Measurements from ENCODE around the gene THPO. TPM values are rescaled to one million over a fixed set of nuclear protein-coding genes. Genes with fewer than 3 reads are reported as not detected.

Gene THPO
- total and polyA plus RNA-seq, 10 of the 15 experiments (the other 5 are each of a cell fraction or from before 2014, with no cell fraction given) = not detected

GRCh38 chr3:184354121-184354728, 23.8 kb downstream of the THPO start:
- 24% methylated on average over 18 of the region's 18 CpGs for WGBS (ENCODE audit: insufficient coverage, insufficient replicate concordance, low lambda C conversion rate, missing lambda C conversion rate)
- no peaks in the 10 kb centered on the region for H3K79me2 ChIP-seq (ENCODE audit: control insufficient read depth, insufficient read depth, low read length)
- no peaks in the 10 kb centered on the region for H3K36me3 ChIP-seq (ENCODE audit: control insufficient read depth in 2 of 2, insufficient read depth in 2 of 2, low read length in 1 of 2)
- H2AFZ ChIP-seq (ENCODE audit: control insufficient read depth, low read depth, low read length) = no peak overlapping the region; the same call in 1 of the 2 replicates
- POLR2A ChIA-PET = interaction anchor here (1.2 kb wide), 1 partner anchor 13 kb away, joined by 3 read pairs; no protein-coding TSS in a partner anchor
- intact Hi-C loops (cut with micrococcal nuclease; ENCODE audit: unreplicated experiment) (no loop called here), in situ Hi-C loops (cut with MboI) (no loop called here)
- H4K20me1 ChIP-seq (ENCODE audit: control insufficient read depth, insufficient read depth) = no peaks in the 10 kb centered on the region
- H3K4me1 ChIP-seq (ENCODE audit: control insufficient read depth, insufficient read depth, low read length) = no peaks in the 10 kb centered on the region
- BruUV-seq (replicated peaks) = no TSS peak
- H3K9ac ChIP-seq (ENCODE audit: control insufficient read depth, insufficient read depth, low read length) = no peak overlapping the region
- CTCF ChIA-PET = interaction anchor here (0.7 to 3.7 kb wide), 18 partner anchors 9 to 459 kb away, joined by 3 to 26 read pairs (median 4); partner anchors contain the start of gene FAM131A
- RAD21 ChIA-PET (ENCODE audit: unreplicated experiment) = interaction anchor here (1.2 to 2.6 kb wide), 2 partner anchors 17 to 160 kb away, joined by 9 to 11 read pairs; no protein-coding TSS in a partner anchor
- H3K4me2 ChIP-seq (ENCODE audit: control insufficient read depth, insufficient read depth) = no peak overlapping the region
- H3K4me3 ChIP-seq = no peak overlapping the region
- SMC1A ChIA-PET (ENCODE audit: uncharacterized antibody, unreplicated experiment) = interaction anchor here (0.6 to 1.2 kb wide), 3 partner anchors 18 to 158 kb away, joined by 3 read pairs; no protein-coding TSS in a partner anchor
- no peaks in the 10 kb centered on the region; a peak in 1 of 4 replicates for H3K27me3 ChIP-seq (replicated peaks in 1 of 2; ENCODE audit: control insufficient read depth in 2 of 2, insufficient read depth in 2 of 2, low read length in 1 of 2)
- FAIRE-seq = peak; percentile 23
- ATAC-seq = peak; percentile 94
- DNase-seq (ENCODE audit: low read depth, low spot score) = no peak
- H3K9me3 ChIP-seq (replicated peaks; ENCODE audit: control insufficient read depth, insufficient read depth, low read length) = no peaks in the 10 kb centered on the region
- H3K27ac ChIP-seq (ENCODE audit: control insufficient read depth, insufficient read depth) = no peak overlapping the region
- TF ChIP-seq IRF5 (IDR thresholded peaks at IDR 0.05; ENCODE audit: borderline replicate concordance) (no peak), GATAD2B (conservative IDR thresholded peaks at IDR 0.05; ENCODE audit: low read depth) (0 out of 2 replicates have a peak, but pooled peaks have one; percentile 44), SREBF2 (IDR thresholded peaks at IDR 0.05; ENCODE audit: low read length) (no peak), ATF3 (IDR thresholded peaks at IDR 0.05; ENCODE audit: borderline replicate concordance, extremely low read depth, low read depth, low read length) (no peak), ZBTB4 (CRISPR knock-in tag; IDR thresholded peaks at IDR 0.05) (no peak), NFYA (IDR thresholded peaks at IDR 0.05; ENCODE audit: borderline replicate concordance, low read depth, low read length) (no peak), CHD1 (IDR thresholded peaks at IDR 0.05; ENCODE audit: low read depth, low read length) (no peak), EGR1 (IDR thresholded peaks at IDR 0.05; ENCODE audit: borderline replicate concordance in 1 of 2, low read depth in 2 of 2, low read length in 2 of 2) (peak; percentile 37 to 96), SMAD1 (IDR thresholded peaks at IDR 0.05; ENCODE audit: low read depth, partially characterized antibody) (no peak), TBL1XR1 (IDR thresholded peaks at IDR 0.05; ENCODE audit: low read depth, low read length) (no peak), NFYB (IDR thresholded peaks at IDR 0.05; ENCODE audit: insufficient read depth, low read depth, low read length) (no peak), CHD2 (IDR thresholded peaks at IDR 0.05; ENCODE audit: borderline replicate concordance, low read depth, low read length) (no peak), MYC (IDR thresholded peaks at IDR 0.05; ENCODE audit: insufficient read depth, insufficient read length, insufficient replicate concordance, low read length, severe bottlenecking) (no peak), NR2C1 (IDR thresholded peaks at IDR 0.05) (no peak), SMARCA5 (IDR thresholded peaks at IDR 0.05) (peak; percentile 31; the same call in 1 of the 2 replicates), SIX5 (IDR thresholded peaks at IDR 0.05; ENCODE audit: low read depth, low read length, severe bottlenecking) (no peak), MEF2B (IDR thresholded peaks at IDR 0.05; ENCODE audit: partially characterized antibody, poor library complexity, severe bottlenecking) (peak; percentile 19), SMC3 (IDR thresholded peaks at IDR 0.05; ENCODE audit: borderline replicate concordance, low read length) (peak; percentile 50; the same call in 1 of the 2 replicates), LARP7 (IDR thresholded peaks at IDR 0.05) (0 out of 2 replicates have a peak, but pooled peaks have one; percentile 44)
